NCI-H1417 (cell line): ENCODE data around the gene ACYP1.
"Not testable (repeated sequence)": the region's sequence is repeated elsewhere in the genome, so short reads cannot be mapped to it uniquely, and the experiment has no call there.

ENCODE experiments used
- DNase-seq, 3 experiments: peaks; one replicate each; lab custom pipeline; 2025; lab: John Stamatoyannopoulos, UW

Gene ACYP1

DNA sequence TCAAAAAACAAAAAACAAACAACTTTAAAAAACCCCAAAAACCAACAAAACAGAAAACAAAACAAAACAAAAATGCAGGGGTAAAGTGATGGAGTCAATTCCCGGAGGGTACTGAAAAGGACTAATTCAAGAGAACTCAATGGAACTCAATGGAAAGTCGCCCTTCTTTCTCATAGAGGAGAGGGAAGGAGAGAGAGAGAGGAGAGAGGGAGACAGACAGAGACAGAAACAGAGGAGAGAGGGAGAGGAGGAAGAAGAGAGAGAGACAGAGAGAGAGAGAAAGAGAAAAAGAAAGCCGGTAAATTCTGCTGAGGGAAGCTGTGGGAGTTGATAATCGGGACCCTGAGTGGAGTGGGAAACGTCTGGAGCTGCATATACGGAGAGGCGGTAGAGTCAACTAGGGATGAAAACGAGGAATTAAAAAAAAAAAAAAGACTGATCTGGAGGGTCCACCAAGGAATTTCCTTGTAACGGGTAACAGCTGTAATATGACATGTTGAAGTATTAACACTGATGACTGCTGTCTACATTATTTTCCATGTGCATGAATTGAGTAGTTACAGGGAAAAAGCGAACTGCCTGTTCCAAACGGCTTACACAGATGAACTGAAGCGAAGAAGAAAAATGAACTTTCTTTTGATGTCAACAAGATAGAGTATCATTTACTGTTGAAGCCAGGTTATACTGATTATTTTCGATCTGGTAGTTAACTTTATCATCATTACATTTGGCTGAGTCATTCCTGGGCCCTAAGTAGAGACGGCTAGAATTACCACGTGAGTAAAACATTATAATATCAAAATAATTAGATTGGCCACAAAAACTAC, 4.7 kb upstream of the ACYP1 start:
- peak; percentile 47 to 79 (median 63) for DNase-seq

- not testable (repeated sequence) for DNase-seq
Measured at GRCh38 chr14:75067765-75068164, 3.9 kb upstream of the ACYP1 start.

DNA sequence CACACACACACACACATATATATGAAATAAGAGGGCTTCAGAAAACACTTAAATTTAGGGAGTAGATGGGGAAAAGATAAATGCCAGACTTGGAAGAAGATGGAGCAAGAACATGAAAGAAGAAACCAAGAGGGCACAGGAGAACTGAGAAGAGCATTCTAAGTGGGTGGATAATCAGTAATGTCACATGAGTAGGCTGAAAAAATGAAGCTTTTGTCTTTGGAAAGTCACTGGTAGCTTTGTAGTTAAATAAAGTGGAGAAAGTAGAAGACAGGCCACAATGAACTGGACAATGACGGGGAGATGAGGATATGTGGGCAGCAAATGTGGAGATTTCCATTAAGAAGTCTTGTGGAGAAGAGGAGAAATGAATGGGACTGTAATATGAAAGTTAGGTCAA, 3.4 kb upstream of the ACYP1 start:
- no peak for DNase-seq

- no peak for DNase-seq
Measured at GRCh38 chr14:75066691-75067090, 2.9 kb upstream of the ACYP1 start.

GRCh38 chr14:75064205-75064567, 362 bp upstream of the ACYP1 start:
- DNase-seq, result no peak

DNA sequence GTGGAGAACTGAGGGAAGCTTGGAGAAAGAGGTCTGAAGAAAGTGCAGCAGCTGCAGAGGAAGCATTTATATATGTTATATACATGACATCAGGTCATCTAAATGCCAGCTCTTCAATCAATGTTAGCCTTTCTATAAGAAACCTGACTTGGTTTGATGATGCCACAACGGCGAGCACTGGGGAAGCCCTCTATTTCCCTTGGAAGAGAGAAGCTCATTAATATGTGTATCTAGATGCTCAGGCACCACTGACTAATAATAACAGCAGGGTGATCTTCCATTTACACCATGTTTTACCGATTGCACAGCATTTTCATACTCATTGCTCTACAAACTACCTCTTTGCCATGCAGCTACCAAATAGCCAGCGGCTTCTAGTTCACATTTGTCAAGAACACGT, 811 bp downstream of the ACYP1 start:
- no peak for DNase-seq

GRCh38 chr14:75060420-75060819, 3.4 kb downstream of the ACYP1 start:
- no peak for DNase-seq

DNA sequence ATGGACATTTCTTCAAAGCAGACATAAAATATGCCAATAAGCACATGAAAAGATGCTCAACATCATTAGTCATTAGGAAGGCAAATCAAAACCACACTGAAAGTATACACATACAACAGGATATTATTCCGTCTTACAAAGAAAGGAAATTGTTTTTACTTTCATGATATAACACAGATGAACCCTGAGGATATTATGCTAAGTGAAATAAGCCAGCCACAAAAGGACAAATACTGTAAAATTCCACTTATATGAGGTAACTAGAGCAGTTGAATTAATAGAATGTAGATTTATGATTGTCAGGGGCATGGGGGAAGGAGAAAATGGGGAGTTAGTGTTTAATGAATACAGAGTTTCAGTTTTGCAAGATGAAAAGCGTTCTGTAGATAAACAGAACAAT, 4.2 kb downstream of the ACYP1 start:
- no peak for DNase-seq

GRCh38 chr14:75054421-75054820, 9.4 kb downstream of the ACYP1 start:
- no peak for DNase-seq

GRCh38 chr14:75053396-75054291, 10.2 kb downstream of the ACYP1 start:
- DNase-seq, result no peak

GRCh38 chr14:75051556-75051899, 12.3 kb downstream of the ACYP1 start:
- DNase-seq, result no peak

DNA sequence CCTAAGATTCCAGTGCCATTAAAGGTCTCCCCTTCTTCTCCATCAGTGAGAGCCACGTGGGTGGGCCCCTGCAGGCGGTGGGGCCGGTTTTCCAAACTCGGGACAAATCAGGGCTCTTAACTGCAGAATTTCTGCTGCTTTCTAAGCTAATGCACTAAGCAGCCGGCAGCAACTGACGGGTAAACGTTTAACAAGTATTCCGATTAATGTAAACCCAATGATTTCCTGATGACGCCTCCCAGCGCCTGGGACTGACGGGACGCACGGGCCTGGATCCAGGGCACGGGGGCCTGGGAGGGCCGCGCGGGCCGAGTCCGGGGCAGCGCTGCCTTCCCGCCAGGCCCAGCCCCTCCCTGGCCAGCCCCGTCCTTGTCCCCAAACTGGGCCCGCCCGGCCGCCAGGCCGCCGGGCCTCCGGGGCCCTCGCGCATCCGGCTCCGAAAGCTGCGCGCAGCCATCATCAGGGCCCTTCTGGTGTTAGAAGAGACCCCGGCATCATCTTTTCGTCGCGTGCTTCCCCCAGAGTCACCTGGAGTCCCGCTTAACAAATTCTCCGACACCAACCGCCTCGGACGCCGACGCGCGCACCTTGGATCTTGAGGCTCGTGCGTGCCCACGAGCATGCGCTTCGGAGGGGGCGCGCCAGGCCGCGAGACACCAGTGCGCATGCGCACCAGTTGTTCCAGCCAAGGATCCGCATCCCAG, 12.8 kb downstream of the ACYP1 start, which contains the start of gene MLH3:
Gene MLH3, minus strand, starts transcription at position 616 of the 704 bp plus-strand sequence. CDS start 1,812 bp downstream, outside the sequence.
- peak; percentile 90 to 97 (median 96) for DNase-seq

GRCh38 chr14:75049731-75050201, 14.1 kb downstream of the ACYP1 start:
- DNase-seq, result no peak

GRCh38 chr14:75049136-75049535, 14.7 kb downstream of the ACYP1 start:
- no peak for DNase-seq

GRCh38 chr14:75048101-75048500, 15.7 kb downstream of the ACYP1 start:
- DNase-seq, result no peak

DNA sequence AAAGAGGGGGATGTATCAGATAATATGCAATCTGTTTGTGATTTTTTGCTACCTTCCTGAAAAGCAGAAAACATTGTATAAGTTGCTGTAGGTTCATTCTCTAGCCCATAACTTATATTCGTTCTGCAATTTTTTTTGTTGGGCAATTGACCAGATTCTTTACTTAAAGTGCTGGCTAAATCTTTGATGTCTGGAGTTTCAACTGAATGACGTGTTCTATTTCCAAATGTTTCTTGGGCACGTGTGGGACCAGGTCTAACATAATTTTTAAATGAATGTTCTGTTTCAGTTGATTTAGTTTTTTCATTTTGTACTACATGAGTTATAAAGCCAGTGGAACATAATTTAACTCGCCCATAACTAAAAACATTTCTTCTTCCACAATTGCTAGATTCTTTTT, 16.3 kb downstream of the ACYP1 start:
- no peak for DNase-seq

DNA sequence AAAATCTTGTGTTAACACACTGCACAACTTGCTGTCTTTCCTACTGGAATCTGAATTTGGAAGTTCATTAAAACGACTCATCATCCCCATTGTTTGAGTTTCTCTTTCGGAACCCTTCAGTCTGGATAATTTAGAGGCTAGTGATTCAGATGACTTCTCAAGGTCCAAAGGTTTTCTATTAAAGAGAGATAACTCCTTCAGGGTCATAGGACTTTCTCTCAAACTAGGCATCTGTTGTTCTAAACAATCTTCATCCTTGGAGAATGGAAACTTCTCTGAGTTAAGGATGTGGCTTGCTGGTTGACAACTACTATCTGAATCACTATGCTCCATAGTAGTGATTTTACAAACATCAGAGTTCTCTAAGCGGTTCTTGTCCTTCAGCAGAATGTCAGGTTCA, 16.9 kb downstream of the ACYP1 start:
- DNase-seq, result no peak

GRCh38 chr14:75046275-75046674, 17.5 kb downstream of the ACYP1 start:
- no peak for DNase-seq

GRCh38 chr14:75044752-75045151, 19.1 kb downstream of the ACYP1 start:
- no peak for DNase-seq

GRCh38 chr14:75044322-75044721, 19.5 kb downstream of the ACYP1 start:
- DNase-seq, result no peak

- DNase-seq, result no peak
Measured at GRCh38 chr14:75042035-75042434, 21.8 kb downstream of the ACYP1 start.

DNA sequence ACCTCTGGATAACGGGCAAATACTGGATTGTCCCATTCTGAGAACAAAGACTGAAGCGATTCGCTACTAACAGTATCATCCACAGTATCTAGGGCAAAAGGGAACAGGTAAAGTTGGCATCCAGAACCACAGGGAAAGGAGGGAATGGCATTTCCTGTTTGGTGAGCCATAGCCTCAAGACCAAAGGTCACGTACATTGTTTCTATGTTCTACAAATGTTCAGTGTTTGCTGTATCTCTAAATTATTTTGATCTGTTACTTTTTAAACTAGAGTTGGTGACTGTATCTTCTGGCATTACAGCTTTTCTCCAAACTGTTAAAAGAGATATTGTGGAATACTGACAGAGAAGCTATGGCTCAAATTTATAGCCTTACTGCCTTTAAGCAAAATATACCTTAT, 22.2 kb downstream of the ACYP1 start:
- no peak for DNase-seq
